Natural killer cell treated with Interleukin-12 subunit alpha and Interleukin-12 subunit beta and Interleukin-15 and Interleukin-18, amount 100 ng/mL, for 72 hours (primary cell): ENCODE data around the gene TBC1D21. TPM values are rescaled to one million over a fixed set of nuclear protein-coding genes. Genes with fewer than 3 reads are reported as not detected.

Source experiments
- ATAC-seq, 2 donors: fragments of 150-1000 bp; cut with Tn5 transposase in 1 of 2; sonication (Bioruptor Pico), chemical (Tn5 transposase) in 1 of 2; 2 replicates each; pipeline ENCODE4 v1.10.0; 2021
- DNase-seq: peaks from one replicate; pipeline ENCODE4 v3.0.0; 2022; ENCODE audit warnings: low spot score
- H3K27ac Mint-ChIP-seq, 2 donors: 1 replicate in 1 of 2; 2 replicates in 1 of 2; pipeline ENCODE4 v1.8.0; 2022; ENCODE audit warnings: mixed read lengths in 2 of 2, mild to moderate bottlenecking in 1 of 2, moderate library complexity in 1 of 2
- H3K27me3 Mint-ChIP-seq, 2 donors: 1 replicate in 1 of 2; 2 replicates in 1 of 2; pipeline ENCODE4 v1.8.0; 2022; ENCODE audit warnings: mixed read lengths in 2 of 2
- H3K36me3 Mint-ChIP-seq: one replicate; pipeline ENCODE4 v1.8.0; 2022; ENCODE audit warnings: mixed read lengths
- H3K4me1 Mint-ChIP-seq, 2 donors: 1 replicate in 1 of 2; 2 replicates in 1 of 2; pipeline ENCODE4 v1.8.0; 2022; ENCODE audit warnings: low read depth in 2 of 2, mixed read lengths in 2 of 2, mild to moderate bottlenecking in 1 of 2
- H3K4me3 Mint-ChIP-seq: one replicate; pipeline ENCODE4 v1.8.0; 2022; ENCODE audit warnings: mixed read lengths
- H3K9me3 Mint-ChIP-seq: 2 replicates; pipeline ENCODE4 v1.8.0; 2022; ENCODE audit warnings: mixed read lengths
- total RNA-seq, 2 donors: library from RNA; stranded (reverse); gene quantifications; one replicate each; pipeline ENCODE4 v1.2.3, GENCODE V29; 2022

TBC1D21 gene
- total RNA-seq, 2 donors from 2014 or later: not detected

- DNase-seq (no peak), ATAC-seq (no peak)
- no peak overlapping the region for H3K27ac Mint-ChIP-seq
- H3K36me3 Mint-ChIP-seq: no peaks in the 10 kb centered on the region
- peaks cover 43 to 48% of the 10 kb centered on the region in 2 donors for H3K27me3 Mint-ChIP-seq
- H3K4me3 Mint-ChIP-seq: no peak overlapping the region
- no peaks in the 10 kb centered on the region for H3K4me1 Mint-ChIP-seq
- no peaks in the 10 kb centered on the region for H3K9me3 Mint-ChIP-seq
These were observed 5.4 kb upstream of the TBC1D21 start for GRCh38 chr15:73867956-73868355.

- ATAC-seq (no peak), DNase-seq (no peak)
- Mint-ChIP-seq H3K27ac (no peak overlapping the region), H3K9me3 (no peaks in the 10 kb centered on the region), H3K27me3 (peaks cover 39 to 45% of the 10 kb centered on the region in 2 donors), H3K36me3 (no peaks in the 10 kb centered on the region), H3K4me3 (no peak overlapping the region), H3K4me1 (no peaks in the 10 kb centered on the region)
These were observed 4.0 kb upstream of the TBC1D21 start for GRCh38 chr15:73869216-73869995.

DNA sequence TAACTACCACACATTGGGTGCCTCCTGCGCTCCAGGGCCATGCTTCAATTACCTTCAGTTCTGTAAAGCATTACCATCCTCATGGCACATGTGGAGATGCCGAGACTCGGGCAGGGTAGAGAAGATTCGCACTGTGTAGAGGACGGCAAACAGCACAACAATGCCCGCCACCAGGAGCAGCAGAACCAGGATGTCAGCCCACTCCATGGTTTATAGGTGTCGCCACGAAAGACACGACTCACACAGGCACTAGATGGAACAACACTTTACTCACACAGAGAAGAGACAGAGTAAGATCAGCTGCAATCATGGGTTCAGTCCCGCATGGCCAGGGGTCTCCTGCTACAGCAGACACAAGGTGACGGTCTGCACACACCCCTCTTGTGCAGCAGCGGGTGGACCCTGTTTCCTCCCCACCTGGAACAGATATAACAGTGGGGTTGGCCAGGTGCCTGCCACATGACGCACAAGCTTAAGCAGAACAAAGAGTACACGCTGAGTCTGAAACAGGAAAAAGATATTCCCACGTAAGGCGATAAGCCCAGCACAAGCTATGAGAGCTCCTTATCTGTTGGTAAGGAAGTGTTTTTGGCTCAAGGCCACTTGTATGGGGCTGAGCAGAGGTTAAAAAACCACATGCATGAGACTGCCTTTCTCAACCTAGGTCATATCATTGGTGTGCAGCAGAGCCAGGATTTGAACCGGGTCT is 2.5 kb upstream of the TBC1D21 start:
- DNase-seq (no peak), ATAC-seq (no peak)
- H3K4me1 Mint-ChIP-seq: no peaks in the 10 kb centered on the region
- no peaks in the 10 kb centered on the region for H3K9me3 Mint-ChIP-seq
- peaks cover 36 to 40% of the 10 kb centered on the region in 2 donors for H3K27me3 Mint-ChIP-seq
- no peak overlapping the region for H3K27ac Mint-ChIP-seq
- no peaks in the 10 kb centered on the region for H3K36me3 Mint-ChIP-seq
- H3K4me3 Mint-ChIP-seq: no peak overlapping the region

DNA sequence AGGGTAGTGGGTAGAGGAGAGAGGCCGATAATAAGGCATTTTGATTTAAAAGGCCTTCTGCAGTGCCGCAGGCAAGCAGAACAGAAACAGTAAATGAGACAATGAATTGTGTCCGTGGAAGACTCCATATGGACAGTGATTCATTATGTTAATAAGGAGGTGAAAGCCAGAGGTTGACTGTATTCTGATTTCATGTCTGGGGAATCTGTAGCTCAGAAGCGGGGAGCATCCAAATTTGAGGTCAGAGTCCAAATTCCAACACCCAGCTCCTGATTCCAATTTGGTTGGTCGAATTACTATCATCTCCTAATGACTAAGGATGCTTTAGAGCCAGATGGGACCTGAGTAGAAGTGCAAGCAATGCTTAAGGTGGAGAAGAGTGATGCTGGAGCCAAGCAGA is 1.0 kb upstream of the TBC1D21 start:
- Mint-ChIP-seq H3K4me1 (no peaks in the 10 kb centered on the region), H3K27ac (no peak overlapping the region), H3K9me3 (no peaks in the 10 kb centered on the region), H3K4me3 (no peak overlapping the region), H3K27me3 (peaks cover 35% of the 10 kb centered on the region in 2 donors), H3K36me3 (no peaks in the 10 kb centered on the region)
- DNase-seq (no peak), ATAC-seq (no peak)

GRCh38 chr15:73873889-73874511 is 636 bp downstream of the TBC1D21 start:
- Mint-ChIP-seq H3K4me1 (no peaks in the 10 kb centered on the region), H3K4me3 (no peak overlapping the region), H3K9me3 (no peaks in the 10 kb centered on the region), H3K36me3 (no peaks in the 10 kb centered on the region), H3K27me3 (peaks cover 28 to 34% of the 10 kb centered on the region in 2 donors), H3K27ac (no peak overlapping the region)
- DNase-seq: no peak
- ATAC-seq: no peak

GRCh38 chr15:73879426-73879825 is 6.1 kb downstream of the TBC1D21 start:
- no peak overlapping the region for H3K4me3 Mint-ChIP-seq
- H3K27ac Mint-ChIP-seq: no peak overlapping the region
- no peaks in the 10 kb centered on the region for H3K4me1 Mint-ChIP-seq
- H3K36me3 Mint-ChIP-seq: no peaks in the 10 kb centered on the region
- DNase-seq (no peak), ATAC-seq (no peak)
- no peaks in the 10 kb centered on the region for H3K9me3 Mint-ChIP-seq
- peaks cover 7 to 10% of the 10 kb centered on the region in 2 donors for H3K27me3 Mint-ChIP-seq

GRCh38 chr15:73881579-73882320 is 8.4 kb downstream of the TBC1D21 start:
- DNase-seq (no peak), ATAC-seq (no peak)
- no peak overlapping the region for H3K27ac Mint-ChIP-seq
- peaks cover 5 to 8% of the 10 kb centered on the region in 2 donors for H3K27me3 Mint-ChIP-seq
- no peaks in the 10 kb centered on the region for H3K4me1 Mint-ChIP-seq
- H3K36me3 Mint-ChIP-seq: no peaks in the 10 kb centered on the region
- no peaks in the 10 kb centered on the region for H3K9me3 Mint-ChIP-seq
- no peak overlapping the region for H3K4me3 Mint-ChIP-seq

DNA sequence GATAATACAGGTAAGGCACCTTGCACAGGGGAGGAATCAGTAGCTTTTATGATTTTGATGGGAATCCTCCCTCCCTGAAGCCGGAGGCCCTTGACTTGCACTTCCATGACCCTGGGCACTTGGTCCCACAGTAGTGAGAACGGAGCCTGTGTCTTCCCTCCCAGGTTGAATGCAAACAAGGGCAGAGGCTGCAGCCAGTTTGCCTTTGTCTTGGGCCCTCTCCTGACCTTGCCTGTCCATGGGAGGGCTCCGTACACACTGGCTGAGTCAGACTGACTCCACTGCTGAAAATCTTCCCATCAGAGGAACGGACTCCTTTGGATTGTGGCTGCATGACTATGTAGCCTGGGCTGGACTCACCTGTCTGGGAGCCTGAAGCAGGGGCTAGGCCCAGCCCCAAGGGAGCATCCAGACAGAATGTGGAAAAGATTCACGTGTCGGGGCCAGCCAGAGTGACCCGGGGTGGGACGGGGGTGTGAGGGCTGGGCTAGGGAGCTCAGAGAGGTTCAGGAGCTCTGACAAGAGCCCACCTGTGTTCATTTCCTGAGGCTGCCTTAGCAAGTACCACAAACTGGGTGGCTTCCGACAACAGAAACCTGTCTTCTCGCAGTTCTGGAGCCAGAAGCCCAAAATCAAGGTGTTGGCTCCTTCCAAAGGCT is 9.5 kb downstream of the TBC1D21 start:
- ATAC-seq (no peak), DNase-seq (no peak)
- Mint-ChIP-seq H3K4me3 (no peak overlapping the region), H3K9me3 (no peaks in the 10 kb centered on the region), H3K36me3 (no peaks in the 10 kb centered on the region), H3K27me3 (peaks cover 3 to 8% of the 10 kb centered on the region in 2 donors), H3K27ac (no peak overlapping the region), H3K4me1 (no peaks in the 10 kb centered on the region)

GRCh38 chr15:73884159-73884558 is 10.8 kb downstream of the TBC1D21 start:
- DNase-seq (no peak), ATAC-seq (no peak)

DNA sequence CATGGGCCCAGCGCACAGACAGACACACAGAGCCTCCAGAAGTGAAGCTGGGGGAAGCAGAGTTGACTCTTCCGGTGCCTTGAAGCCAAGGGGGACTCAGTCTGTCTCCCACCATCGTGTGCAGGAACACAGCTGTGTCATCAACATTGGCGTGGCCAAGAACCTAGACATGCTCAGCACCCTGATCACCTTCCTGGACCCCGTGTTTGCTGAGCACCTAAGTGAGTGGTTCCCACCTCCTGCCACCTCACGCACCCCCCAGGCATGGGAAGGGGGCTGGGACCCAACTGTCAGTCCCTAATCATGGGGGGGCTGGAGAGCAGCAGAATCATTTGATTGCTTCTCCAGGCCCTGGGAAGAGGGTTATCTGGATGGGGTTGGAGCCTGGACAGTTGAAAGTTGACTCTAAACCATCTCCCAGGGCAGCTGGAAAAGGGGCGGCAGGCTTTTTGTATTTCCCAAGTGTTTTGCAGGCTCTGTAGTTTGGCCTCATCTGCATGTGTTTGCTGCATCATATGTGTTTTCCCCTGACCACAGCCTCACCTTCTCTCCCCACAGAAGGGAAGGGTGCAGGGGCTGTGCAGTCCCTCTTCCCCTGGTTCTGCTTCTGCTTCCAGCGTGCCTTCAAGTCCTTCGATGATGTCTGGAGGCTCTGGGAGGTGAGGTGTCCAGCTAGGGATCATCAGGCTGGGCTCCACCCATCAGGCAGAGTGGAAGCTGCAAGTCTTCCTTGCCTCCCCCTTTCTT is 12.8 kb downstream of the TBC1D21 start:
- Mint-ChIP-seq H3K4me1 (no peaks in the 10 kb centered on the region), H3K4me3 (no peak overlapping the region), H3K27me3 (peaks cover 8% of the 10 kb centered on the region in 2 donors), H3K27ac (no peak overlapping the region), H3K36me3 (no peaks in the 10 kb centered on the region), H3K9me3 (no peaks in the 10 kb centered on the region)
- ATAC-seq: no peak
- DNase-seq: no peak

More at GRCh38 chr15:73884159-73884558, 10.8 kb downstream of the TBC1D21 start:
- Mint-ChIP-seq H3K4me1 (no peaks in the 10 kb centered on the region), H3K9me3 (no peaks in the 10 kb centered on the region), H3K27me3 (peaks cover 6 to 8% of the 10 kb centered on the region in 2 donors), H3K36me3 (no peaks in the 10 kb centered on the region), H3K27ac (no peak overlapping the region), H3K4me3 (no peak overlapping the region)

- Mint-ChIP-seq H3K4me1 (no peaks in the 10 kb centered on the region), H3K27me3 (peaks cover 8% of the 10 kb centered on the region in 2 donors), H3K36me3 (no peaks in the 10 kb centered on the region), H3K4me3 (no peak overlapping the region), H3K27ac (no peak overlapping the region), H3K9me3 (no peaks in the 10 kb centered on the region)
- ATAC-seq (no peak), DNase-seq (no peak)
These were observed 13.5 kb downstream of the TBC1D21 start for GRCh38 chr15:73886717-73887345.

DNA sequence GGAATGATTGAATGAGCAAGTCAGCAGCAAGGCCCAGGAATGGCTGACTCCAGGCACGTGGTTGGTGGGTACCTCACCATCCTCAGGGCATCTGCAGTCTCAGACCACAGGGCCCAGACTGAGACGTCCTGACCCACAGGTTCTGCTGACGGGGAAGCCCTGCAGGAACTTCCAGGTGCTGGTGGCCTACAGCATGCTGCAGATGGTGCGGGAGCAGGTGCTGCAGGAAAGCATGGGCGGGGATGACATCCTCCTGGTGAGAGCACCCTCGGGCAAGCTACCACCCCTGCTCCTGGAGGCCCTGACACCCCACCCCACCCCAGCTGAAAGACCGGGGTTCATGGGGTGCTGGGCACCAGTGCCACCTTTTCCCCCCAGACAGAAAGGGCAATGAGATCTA is 14.1 kb downstream of the TBC1D21 start:
- no peak for DNase-seq

More for the DNA sequence above, 14.1 kb downstream of the TBC1D21 start:
- no peak for ATAC-seq
- Mint-ChIP-seq H3K4me1 (no peaks in the 10 kb centered on the region), H3K27me3 (peaks cover 8% of the 10 kb centered on the region in 2 donors), H3K27ac (no peak overlapping the region), H3K9me3 (no peaks in the 10 kb centered on the region), H3K4me3 (no peak overlapping the region), H3K36me3 (no peaks in the 10 kb centered on the region)
